Liver (tissue), 3 donors: ENCODE measurements around the gene ATXN10.

Experiments used
- GABPA ChIP-seq, 2 donors: IDR thresholded peaks in 1 of 2; conservative IDR thresholded peaks in 1 of 2; 2 replicates each; pipeline ENCODE4 v1.6.1; 2016; ENCODE audit warnings: antibody characterized with exemption in 2 of 2, mild to moderate bottlenecking in 1 of 2, moderate library complexity in 1 of 2
- TF ChIP-seq, protein P1 (sequence below): IDR thresholded peaks from 2 replicates; pipeline ENCODE4 v1.6.1; 2016; ENCODE audit warnings: antibody characterized with exemption, mild to moderate bottlenecking
- TF ChIP-seq, protein P2 (sequence below): fragments of 150-350 bp; IDR thresholded peaks from 2 replicates; pipeline ENCODE4 v1.5.1; 2017; ENCODE audit warnings: improper control_type of control experiment, low read depth, low read length; ENCODE audit not compliant: missing input control
- donor health status: healthy.
- donor health status: healthy.

DNA sequence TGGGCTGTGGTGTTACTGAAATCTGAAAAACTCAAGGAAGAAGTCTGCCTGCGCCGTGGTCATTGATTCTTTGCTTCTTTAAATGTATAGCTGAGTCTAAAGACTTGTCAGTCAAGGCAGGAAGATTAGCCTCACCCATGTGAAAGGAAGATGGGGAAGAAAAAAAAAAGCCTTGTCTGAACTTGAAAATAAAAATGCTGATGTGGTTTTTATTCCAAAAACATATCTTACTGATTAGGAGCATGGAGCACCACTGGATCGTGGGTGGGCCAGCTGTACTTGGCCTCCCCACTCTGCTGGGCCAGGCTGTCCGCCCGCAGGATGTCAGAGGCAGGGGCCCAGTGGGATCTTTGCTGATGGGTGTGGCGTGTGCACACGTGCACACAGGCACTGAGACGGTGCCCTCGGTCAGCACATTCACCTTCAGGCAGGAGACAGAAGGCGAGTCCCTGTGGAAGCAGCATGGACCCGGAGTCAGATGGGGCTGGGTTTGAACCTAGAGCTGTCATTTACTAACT is 193.4 kb downstream of the ATXN10 start:
- TF ChIP-seq, protein P1, sequence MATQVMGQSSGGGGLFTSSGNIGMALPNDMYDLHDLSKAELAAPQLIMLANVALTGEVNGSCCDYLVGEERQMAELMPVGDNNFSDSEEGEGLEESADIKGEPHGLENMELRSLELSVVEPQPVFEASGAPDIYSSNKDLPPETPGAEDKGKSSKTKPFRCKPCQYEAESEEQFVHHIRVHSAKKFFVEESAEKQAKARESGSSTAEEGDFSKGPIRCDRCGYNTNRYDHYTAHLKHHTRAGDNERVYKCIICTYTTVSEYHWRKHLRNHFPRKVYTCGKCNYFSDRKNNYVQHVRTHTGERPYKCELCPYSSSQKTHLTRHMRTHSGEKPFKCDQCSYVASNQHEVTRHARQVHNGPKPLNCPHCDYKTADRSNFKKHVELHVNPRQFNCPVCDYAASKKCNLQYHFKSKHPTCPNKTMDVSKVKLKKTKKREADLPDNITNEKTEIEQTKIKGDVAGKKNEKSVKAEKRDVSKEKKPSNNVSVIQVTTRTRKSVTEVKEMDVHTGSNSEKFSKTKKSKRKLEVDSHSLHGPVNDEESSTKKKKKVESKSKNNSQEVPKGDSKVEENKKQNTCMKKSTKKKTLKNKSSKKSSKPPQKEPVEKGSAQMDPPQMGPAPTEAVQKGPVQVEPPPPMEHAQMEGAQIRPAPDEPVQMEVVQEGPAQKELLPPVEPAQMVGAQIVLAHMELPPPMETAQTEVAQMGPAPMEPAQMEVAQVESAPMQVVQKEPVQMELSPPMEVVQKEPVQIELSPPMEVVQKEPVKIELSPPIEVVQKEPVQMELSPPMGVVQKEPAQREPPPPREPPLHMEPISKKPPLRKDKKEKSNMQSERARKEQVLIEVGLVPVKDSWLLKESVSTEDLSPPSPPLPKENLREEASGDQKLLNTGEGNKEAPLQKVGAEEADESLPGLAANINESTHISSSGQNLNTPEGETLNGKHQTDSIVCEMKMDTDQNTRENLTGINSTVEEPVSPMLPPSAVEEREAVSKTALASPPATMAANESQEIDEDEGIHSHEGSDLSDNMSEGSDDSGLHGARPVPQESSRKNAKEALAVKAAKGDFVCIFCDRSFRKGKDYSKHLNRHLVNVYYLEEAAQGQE: no peak
- no peak for TF ChIP-seq GABPA (IDR thresholded peaks at IDR 0.05 in 1 of 2, conservative IDR thresholded peaks at IDR 0.05 in 1 of 2)
- TF ChIP-seq, protein P2, sequence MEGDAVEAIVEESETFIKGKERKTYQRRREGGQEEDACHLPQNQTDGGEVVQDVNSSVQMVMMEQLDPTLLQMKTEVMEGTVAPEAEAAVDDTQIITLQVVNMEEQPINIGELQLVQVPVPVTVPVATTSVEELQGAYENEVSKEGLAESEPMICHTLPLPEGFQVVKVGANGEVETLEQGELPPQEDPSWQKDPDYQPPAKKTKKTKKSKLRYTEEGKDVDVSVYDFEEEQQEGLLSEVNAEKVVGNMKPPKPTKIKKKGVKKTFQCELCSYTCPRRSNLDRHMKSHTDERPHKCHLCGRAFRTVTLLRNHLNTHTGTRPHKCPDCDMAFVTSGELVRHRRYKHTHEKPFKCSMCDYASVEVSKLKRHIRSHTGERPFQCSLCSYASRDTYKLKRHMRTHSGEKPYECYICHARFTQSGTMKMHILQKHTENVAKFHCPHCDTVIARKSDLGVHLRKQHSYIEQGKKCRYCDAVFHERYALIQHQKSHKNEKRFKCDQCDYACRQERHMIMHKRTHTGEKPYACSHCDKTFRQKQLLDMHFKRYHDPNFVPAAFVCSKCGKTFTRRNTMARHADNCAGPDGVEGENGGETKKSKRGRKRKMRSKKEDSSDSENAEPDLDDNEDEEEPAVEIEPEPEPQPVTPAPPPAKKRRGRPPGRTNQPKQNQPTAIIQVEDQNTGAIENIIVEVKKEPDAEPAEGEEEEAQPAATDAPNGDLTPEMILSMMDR: no peak
